GM18868 (cell line): ENCODE results near the gene ARMC9.
A peak's percentile ranks its signal among the peaks of the same experiment; 100 is the strongest.
"Not testable (repeated sequence)": the region's sequence is repeated elsewhere in the genome, so short reads cannot be mapped to it uniquely, and the experiment has no call there.

Experiments used
- ATAC-seq: cut with Tn5 transposase; IDR thresholded peaks from one replicate; pipeline ENCODE4 v1.9.1; 2021; ENCODE audit warnings: mild to moderate bottlenecking, moderate library complexity; ENCODE audit not compliant: unreplicated experiment

Gene ARMC9

GRCh38 chr2:231359441-231359840 is 161.0 kb downstream of the ARMC9 start:
- ATAC-seq: no peak

- no peak for ATAC-seq
Measured at GRCh38 chr2:231359948-231360347, 161.5 kb downstream of the ARMC9 start.

GRCh38 chr2:231360401-231360800 is 162.0 kb downstream of the ARMC9 start:
- ATAC-seq: no peak

- ATAC-seq: no peak
Measured at GRCh38 chr2:231360881-231361371, 162.5 kb downstream of the ARMC9 start.

- peak; percentile 95 for ATAC-seq
Measured at GRCh38 chr2:231361701-231362554, 163.5 kb downstream of the ARMC9 start.

GRCh38 chr2:231362555-231363184 is 164.2 kb downstream of the ARMC9 start:
- no peak for ATAC-seq

GRCh38 chr2:231364061-231364460 is 165.6 kb downstream of the ARMC9 start:
- no peak for ATAC-seq

GRCh38 chr2:231364961-231365810 is 166.8 kb downstream of the ARMC9 start:
- no peak for ATAC-seq

GRCh38 chr2:231367178-231367577 is 168.7 kb downstream of the ARMC9 start:
- ATAC-seq: no peak

- no peak for ATAC-seq
Measured at GRCh38 chr2:231369580-231370428, 171.4 kb downstream of the ARMC9 start.

- ATAC-seq: no peak
Measured at GRCh38 chr2:231370429-231370748, 172.0 kb downstream of the ARMC9 start.

- ATAC-seq: no peak
Measured at GRCh38 chr2:231370749-231371429, 172.5 kb downstream of the ARMC9 start.

- no peak for ATAC-seq
Measured at GRCh38 chr2:231371430-231372054, 173.1 kb downstream of the ARMC9 start.

GRCh38 chr2:231372326-231372725 is 173.9 kb downstream of the ARMC9 start:
- ATAC-seq: no peak

GRCh38 chr2:231373184-231373583 is 174.8 kb downstream of the ARMC9 start:
- ATAC-seq: no peak

- no peak for ATAC-seq
Measured at GRCh38 chr2:231373786-231374349, 175.4 kb downstream of the ARMC9 start.

GRCh38 chr2:231374771-231375170 is 176.3 kb downstream of the ARMC9 start:
- ATAC-seq: no peak

GRCh38 chr2:231375994-231376615 is 177.7 kb downstream of the ARMC9 start:
- not testable (repeated sequence) for ATAC-seq

- ATAC-seq: no peak
Measured at GRCh38 chr2:231376857-231377256, 178.4 kb downstream of the ARMC9 start.
